Measurements from ENCODE around the gene NDUFB8. TPM values are rescaled to one million over a fixed set of nuclear protein-coding genes. Genes with fewer than 3 reads are reported as not detected.

NDUFB8 gene
- total and polyA plus RNA-seq, 9 donors = 99.4 to 262 (median 150) TPM

GRCh38 chr10:100482181-100482833 is 47.4 kb downstream of the NDUFB8 start:
- TF ChIP-seq POLR2A (IDR thresholded peaks at IDR 0.05) (no peak), CTCF (IDR thresholded peaks at IDR 0.05) (peak; percentile 41 to 50 (median 49))

GRCh38 chr10:100481462-100482081 is 48.1 kb downstream of the NDUFB8 start:
- peak overlapping the region; percentile 32 for H3K4me3 ChIP-seq
- no peak overlapping the region for H3K27ac ChIP-seq
- H3K27me3 ChIP-seq = no peaks in the 10 kb centered on the region
- peak; percentile 72 to 89 (median 84) for DNase-seq
- H3K9me3 ChIP-seq = no peaks in the 10 kb centered on the region
- TF ChIP-seq EP300 (IDR thresholded peaks at IDR 0.05) (no peak), CTCF (IDR thresholded peaks at IDR 0.05) (no peak), POLR2A (IDR thresholded peaks at IDR 0.05) (no peak)
- intact Hi-C loops (cut with DNase I) = no loop called here
- H3K36me3 ChIP-seq = no peaks in the 10 kb centered on the region
- WGBS, 3 donors = 2 to 3% (median 2%) methylated on average over 18 to 19 of the region's 19 CpGs
- peaks cover 7% of the 10 kb centered on the region for H3K4me1 ChIP-seq (ENCODE audit: insufficient read depth)

More at GRCh38 chr10:100482181-100482833, 47.4 kb downstream of the NDUFB8 start:
- no peak overlapping the region for H3K27ac ChIP-seq
- intact Hi-C loops (cut with DNase I) = no loop called here
- peaks cover 7% of the 10 kb centered on the region for H3K4me1 ChIP-seq (ENCODE audit: insufficient read depth)
- peak overlapping the region; percentile 32 for H3K4me3 ChIP-seq
- 0 to 2% (median 0%) methylated on average over 39 to 59 of the region's 59 CpGs for WGBS, 3 donors
- no peaks in the 10 kb centered on the region for H3K27me3 ChIP-seq
- DNase-seq = peak; percentile 52 to 79 (median 67)
- H3K36me3 ChIP-seq = no peaks in the 10 kb centered on the region
- no peaks in the 10 kb centered on the region for H3K9me3 ChIP-seq

- no peak for TF ChIP-seq CTCF (IDR thresholded peaks at IDR 0.05)
- TF ChIP-seq EP300 (IDR thresholded peaks at IDR 0.05) = no peak
- TF ChIP-seq POLR2A (IDR thresholded peaks at IDR 0.05) = no peak
- Histone ChIP-seq H3K4me1 (ENCODE audit: insufficient read depth) (peaks cover 7% of the 10 kb centered on the region), H3K4me3 (no peak overlapping the region), H3K27ac (no peak overlapping the region), H3K9me3 (no peaks in the 10 kb centered on the region), H3K27me3 (no peaks in the 10 kb centered on the region), H3K36me3 (no peaks in the 10 kb centered on the region)
- intact Hi-C loops (cut with DNase I) = no loop called here
- 74 to 80% (median 80%) methylated on average over 2 of the region's 2 CpGs for WGBS, 3 donors
- DNase-seq = no peak
Measured at GRCh38 chr10:100480002-100480401, 49.7 kb downstream of the NDUFB8 start.

- peaks cover 7% of the 10 kb centered on the region for H3K4me1 ChIP-seq (ENCODE audit: insufficient read depth)
- TF ChIP-seq CTCF (IDR thresholded peaks at IDR 0.05) = no peak
- no peak for TF ChIP-seq EP300 (IDR thresholded peaks at IDR 0.05)
- no peak for TF ChIP-seq POLR2A (IDR thresholded peaks at IDR 0.05)
- H3K36me3 ChIP-seq = no peaks in the 10 kb centered on the region
- no peak overlapping the region for H3K27ac ChIP-seq
- no peaks in the 10 kb centered on the region for H3K9me3 ChIP-seq
- no peaks in the 10 kb centered on the region for H3K27me3 ChIP-seq
- WGBS, 3 donors = 12 to 26% (median 16%) methylated on average over 4 of the region's 4 CpGs
- intact Hi-C loops (cut with DNase I) = no loop called here
- DNase-seq = no peak
- no peak overlapping the region for H3K4me3 ChIP-seq
Measured at GRCh38 chr10:100479037-100479436, 50.6 kb downstream of the NDUFB8 start.
